Suprapubic skin (tissue), 4 donors: Measurements from ENCODE around the gene THRB.

Experiments
- POLR2A ChIP-seq, 2 donors: fragments of 450-650 bp; IDR thresholded peaks; one replicate each; pipeline ENCODE4 v1.6.1; 2017; ENCODE audit warnings: antibody characterized with exemption in 2 of 2, mild to moderate bottlenecking in 2 of 2, moderate library complexity in 2 of 2
- POLR2AphosphoS5 ChIP-seq, 3 donors: sonication (generic); formaldehyde crosslinking; IDR thresholded peaks; one replicate each; pipeline ENCODE4 v1.6.1; 2017; ENCODE audit warnings: antibody characterized with exemption in 3 of 3

GRCh38 chr3:24226397-24226796 lies 268.3 kb downstream of the THRB start:
- no peak for TF ChIP-seq POLR2AphosphoS5 (IDR thresholded peaks at IDR 0.05)
- no peak for TF ChIP-seq POLR2A (IDR thresholded peaks at IDR 0.05)
